ENCODE results near the gene BHLHE41. TPM values are rescaled to one million over a fixed set of nuclear protein-coding genes. Genes with fewer than 3 reads are reported as not detected.
A peak's percentile ranks its signal among the peaks of the same experiment; 100 is the strongest.

The BHLHE41 gene
- total RNA-seq, 1 donor from 2014 or later, result 6.2 TPM

GRCh38 chr12:26113853-26114719 is 10.8 kb downstream of the BHLHE41 start:
- peak; percentile 95 for DNase-seq

DNA sequence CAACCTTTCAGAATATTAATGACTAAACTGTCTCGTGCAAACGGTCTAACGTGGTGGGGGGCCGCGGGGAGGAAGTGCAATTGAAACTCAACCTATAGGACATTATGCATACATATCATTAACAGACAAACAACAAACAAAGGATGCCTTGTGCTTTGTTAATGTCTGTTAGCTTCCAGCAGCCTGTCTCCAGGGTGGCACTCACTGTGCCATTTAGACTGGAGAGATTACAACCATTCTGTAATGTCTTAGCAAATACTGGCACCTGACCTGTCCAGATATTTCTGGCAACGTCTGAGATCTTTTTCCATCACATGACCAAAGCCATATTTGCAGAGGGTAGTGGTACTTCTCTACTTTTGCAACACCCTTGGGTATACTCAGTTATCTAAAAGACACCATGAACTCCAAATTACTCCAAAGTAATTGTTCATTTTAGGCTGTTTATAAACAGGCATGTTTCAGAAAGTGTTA is 11.6 kb downstream of the BHLHE41 start:
- DNase-seq, result no peak

GRCh38 chr12:26112703-26113147 is 12.1 kb downstream of the BHLHE41 start:
- no peak for DNase-seq

- DNase-seq, result no peak
These were observed 12.6 kb downstream of the BHLHE41 start for GRCh38 chr12:26112232-26112631.

- no peak for DNase-seq
These were observed 15.4 kb downstream of the BHLHE41 start for GRCh38 chr12:26109343-26109881.

DNA sequence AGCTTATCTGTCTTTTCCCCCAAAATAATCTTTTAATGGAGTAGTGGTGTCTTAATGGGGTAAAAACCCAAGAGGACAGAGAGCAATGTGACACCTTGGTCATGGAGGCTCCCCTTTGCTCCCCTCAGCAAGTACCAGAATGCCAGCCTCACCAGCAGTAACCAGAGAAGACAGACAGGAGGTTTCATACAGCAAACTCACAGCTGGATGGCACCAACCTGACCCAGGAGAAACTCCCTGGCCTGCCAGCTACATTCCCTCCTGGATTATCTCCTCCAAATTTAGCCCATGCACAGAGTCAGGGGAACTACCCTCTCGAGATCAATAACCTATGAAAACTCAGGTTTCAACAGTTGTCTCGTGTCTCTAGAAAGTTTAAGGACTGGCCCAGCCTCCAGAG is 15.9 kb downstream of the BHLHE41 start:
- no peak for DNase-seq

DNA sequence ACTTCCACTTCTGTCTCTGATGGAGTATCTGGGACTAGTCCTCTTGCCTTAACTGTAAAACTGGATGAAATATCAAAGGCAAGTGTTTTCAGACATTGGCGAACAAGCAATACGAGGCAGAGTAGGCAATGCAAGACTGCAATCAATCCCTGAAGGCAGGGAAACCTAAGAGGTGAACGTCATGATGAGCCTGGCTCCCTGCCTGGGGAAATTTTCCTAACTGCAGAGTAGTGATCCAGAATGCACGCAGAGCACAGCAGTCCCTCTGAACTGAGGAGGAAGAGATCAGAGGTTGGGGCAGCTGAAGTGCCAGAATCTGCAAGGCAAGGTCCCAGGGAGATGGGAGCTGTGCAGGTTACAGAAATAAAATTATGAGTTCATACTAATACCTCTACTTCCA is 18.5 kb downstream of the BHLHE41 start:
- no peak for DNase-seq

- peak; percentile 33 for DNase-seq
These were observed 21.9 kb downstream of the BHLHE41 start for GRCh38 chr12:26102953-26103352.

DNA sequence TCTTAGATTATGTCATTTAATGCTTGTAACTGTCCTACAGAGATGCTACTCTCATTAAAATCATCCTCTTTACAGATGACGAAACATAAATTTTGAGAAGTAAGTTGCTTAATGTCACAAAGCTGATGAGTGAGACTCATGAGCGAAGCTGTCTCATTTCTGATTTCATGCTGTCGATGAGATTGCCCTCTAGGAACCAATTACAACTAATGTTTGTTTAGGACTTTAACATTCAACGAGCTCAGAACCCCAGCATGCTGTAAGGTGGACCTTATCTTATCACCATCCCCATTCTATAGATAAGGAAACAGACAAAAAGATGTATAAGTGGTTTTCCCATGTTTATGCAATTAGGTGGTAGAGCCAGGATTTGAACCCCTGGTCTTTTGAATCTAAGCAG is 23.1 kb downstream of the BHLHE41 start:
- DNase-seq, result no peak

DNA sequence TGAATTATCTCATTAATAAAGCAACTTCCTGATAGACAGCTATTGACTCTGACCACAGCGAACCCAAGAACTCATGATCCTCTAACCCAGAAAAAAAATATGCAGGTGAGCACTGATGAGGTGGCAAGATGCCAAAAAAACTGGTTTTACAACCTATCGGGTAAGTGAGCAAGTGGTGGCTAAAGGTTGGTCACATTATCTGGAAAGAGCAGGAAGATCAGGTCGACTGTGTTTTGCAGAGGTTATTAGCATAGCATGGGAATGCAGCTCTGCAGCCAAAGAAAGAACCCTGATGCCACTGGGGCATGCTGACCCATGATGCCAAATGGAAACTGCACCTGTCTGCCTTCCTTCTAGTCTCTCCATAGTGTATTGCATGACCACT is 23.5 kb downstream of the BHLHE41 start:
- no peak for DNase-seq

GRCh38 chr12:26100666-26101349 is 24.0 kb downstream of the BHLHE41 start:
- DNase-seq, result no peak

DNA sequence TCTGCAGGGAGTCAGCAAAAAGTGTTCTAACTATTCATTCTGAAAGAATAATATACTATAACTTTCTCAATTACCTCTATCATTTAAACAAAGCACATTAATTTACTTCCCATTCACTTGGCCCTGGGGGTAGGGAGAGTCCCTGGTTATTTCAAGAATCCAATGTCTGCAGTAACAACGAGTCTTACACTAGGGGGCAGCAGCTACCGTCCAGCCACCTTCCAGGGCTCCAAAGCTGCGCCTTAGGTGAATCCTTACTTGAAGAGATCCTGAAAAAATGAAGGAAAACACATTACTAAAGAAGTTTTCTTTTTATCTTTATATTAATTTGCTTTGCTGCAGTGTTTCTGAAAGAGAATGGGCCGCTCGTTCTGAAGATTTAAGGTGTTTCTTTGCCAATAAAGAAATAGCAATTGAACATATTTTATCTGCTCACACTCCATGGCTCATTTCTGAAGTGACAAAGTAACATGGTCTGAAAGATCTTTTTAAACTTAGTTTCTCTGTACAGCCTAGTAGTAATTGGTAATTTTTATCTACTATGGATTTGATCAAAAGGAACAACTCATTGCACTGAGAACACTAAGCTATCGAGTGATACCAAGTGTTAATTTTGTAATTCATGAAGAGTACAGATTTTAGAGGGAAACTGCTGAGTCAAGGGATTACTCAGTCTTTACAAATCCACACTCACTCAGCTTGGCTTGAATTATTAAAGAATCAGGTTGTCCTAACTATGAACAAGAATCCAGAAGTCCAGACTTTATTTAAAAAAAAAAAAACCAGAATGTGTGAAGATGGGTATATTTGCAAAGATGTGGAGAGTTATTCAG is 27.6 kb downstream of the BHLHE41 start:
- peak; percentile 52 for DNase-seq

- DNase-seq, result no peak
These were observed 28.8 kb downstream of the BHLHE41 start for GRCh38 chr12:26096036-26096435.

GRCh38 chr12:26095186-26095585 is 29.7 kb downstream of the BHLHE41 start:
- DNase-seq, result no peak

DNA sequence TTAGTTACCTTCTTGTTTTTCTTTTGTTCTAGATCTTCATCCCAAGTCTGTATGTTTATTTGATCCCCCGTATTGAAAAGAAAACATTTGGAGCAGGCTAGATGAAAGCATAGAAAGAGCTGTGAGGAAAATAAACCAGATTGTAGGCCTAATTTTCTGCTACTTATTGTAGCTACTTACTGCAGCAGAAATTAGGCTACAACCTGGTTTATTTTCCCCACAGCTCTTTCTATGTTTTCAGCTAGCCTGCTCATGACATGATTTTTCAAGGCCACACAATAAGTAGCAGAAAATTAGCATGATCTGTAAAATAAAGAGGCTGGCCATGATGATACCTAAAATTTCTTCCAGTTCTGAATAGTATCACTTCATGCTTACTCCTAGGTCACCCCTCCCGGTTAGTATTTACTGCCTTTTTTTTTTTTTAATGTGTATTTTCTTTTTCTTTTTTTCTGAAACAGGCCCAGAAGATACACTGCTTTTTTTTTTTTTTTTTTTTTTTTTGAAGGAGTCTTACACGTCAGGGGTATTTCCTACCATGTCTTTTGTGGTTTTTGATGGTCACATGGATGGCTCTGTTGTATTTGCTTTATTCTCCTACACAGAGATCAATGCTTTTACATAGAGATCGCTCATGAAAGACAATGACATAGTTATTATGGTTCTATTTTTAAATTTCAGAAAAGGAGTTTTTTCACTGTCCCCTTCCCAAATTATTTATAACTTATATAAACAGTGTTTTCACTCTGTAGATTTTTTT is 32.3 kb downstream of the BHLHE41 start:
- DNase-seq, result no peak

DNA sequence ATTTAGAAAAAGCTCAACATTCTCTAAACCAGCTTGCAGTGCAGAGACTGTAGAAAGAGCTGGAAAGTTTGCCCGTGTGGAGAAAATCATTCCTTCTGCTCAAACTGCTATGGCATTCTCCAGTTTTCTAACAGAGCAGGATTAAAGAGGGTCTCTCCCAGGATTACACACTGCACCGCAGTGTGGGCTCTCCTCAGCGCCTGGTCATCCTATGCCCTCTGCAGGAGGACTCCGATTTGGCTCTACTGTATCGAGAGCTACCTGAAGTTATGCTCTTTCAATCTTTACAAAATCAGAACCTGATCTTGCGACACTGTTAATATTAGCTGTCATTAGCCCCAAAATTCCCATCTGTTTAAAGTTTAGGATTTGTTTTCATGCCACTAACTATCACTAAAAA is 33.0 kb downstream of the BHLHE41 start:
- DNase-seq, result peak; percentile 20

DNA sequence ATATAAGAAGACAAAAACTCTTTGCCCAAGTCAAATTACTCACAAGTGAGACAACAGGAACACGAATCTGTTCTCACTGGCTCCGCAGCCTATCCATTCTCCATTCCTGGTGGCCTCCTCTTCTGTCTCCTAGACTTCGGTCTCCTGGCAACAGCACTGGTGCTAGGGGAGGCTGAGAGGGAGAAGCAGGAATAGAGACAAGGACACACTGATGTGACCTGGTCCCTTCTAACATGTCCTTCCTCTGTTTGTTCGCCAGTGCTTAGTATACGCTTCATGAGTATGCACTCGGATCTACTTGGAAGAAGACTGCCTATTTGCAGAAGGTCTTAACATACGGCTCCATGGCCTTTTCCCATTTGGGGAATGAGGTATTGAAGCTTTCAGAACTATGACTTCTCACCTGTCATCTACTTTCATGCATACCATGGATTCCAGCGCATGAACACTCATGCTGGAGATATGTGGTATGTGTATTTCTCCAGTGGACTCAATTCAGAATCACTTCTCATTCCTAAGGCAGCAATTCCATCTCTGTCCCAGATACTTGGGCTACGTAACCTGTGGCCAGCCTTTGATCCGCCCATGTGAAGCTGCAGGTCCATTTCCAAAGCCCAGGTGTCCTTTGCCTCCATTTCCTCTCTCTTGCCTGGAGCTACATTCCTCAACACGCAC is 33.9 kb downstream of the BHLHE41 start:
- DNase-seq, result no peak

DNA sequence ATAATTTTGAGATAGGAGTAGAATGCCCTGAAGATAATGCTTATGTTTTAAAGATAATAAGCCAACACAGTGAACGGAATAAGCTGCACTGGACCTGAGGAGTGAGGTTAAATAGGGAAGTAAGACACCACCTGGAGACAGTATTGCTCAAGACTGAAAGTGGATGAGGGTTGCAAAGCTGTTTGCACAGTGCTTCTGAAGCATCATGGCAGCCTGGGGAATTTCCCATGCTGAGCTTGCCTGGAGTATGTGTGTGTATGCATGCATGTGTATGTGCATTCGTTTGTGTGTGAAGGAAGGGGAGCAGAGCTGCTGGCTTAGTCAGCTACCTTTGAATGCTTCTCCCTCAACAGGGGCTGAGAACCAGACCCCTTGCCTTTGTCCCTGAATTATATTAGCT is 35.8 kb downstream of the BHLHE41 start:
- no peak for DNase-seq

DNA sequence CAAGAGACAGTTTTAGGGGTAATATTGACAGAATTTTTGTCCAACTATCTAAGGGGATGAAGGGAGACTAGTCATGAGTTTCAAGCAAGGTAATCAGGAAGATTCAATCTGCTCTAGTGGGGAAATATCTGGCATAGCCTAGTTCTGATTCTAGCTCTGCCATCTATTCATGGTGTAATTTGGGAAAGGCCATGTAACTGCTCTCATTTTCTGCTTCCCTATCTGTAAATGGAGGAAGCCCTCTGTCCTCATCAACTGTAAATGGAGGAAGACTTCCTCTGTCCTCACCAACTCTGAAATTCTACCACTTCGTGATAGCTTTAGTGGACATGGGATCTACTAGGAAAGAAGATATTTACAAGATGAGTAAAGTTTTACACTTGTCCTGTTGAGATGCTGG is 37.9 kb downstream of the BHLHE41 start:
- no peak for DNase-seq

GRCh38 chr12:26080911-26081310 is 43.9 kb downstream of the BHLHE41 start:
- DNase-seq, result no peak

All from skin of body (tissue), 2 donors.